H1 (cell line): ENCODE results near the gene RAP1GAP. TPM values are rescaled to one million over a fixed set of nuclear protein-coding genes. Genes with fewer than 3 reads are reported as not detected.

ENCODE experiments used
- CTCF ChIA-PET: fragments of 300-600 bp; sonication (Branson Sonifier 250); formaldehyde crosslinking; loops from one replicate; lab custom pipeline; 2021; ENCODE audit not compliant: partially characterized antibody; lab: Charles Lee
- POLR2A ChIA-PET: fragments of 300-600 bp; sonication (Branson Sonifier 250); formaldehyde crosslinking; loops from one replicate; lab custom pipeline; 2021; ENCODE audit warnings: inconsistent platforms; ENCODE audit not compliant: partially characterized antibody; lab: Charles Lee
- DNase-seq, 2 experiments: peaks; one replicate each; pipeline versions ENCODE4 v3.0.0 to v3.0.0-alpha.2; 2010 to 2022; ENCODE audit warnings: low spot score in 2 of 2, low read depth in 1 of 2, mixed read lengths in 1 of 2
- FAIRE-seq: peaks from 2 replicates; lab custom pipeline; 2011; peaks lifted over from hg19 to GRCh38; lab: Jason Lieb, UNC
- H2AFZ ChIP-seq: 2 replicates; pipeline ENCODE4 v1.8.1; 2012; ENCODE audit warnings: low read length, inconsistent platforms
- H2AK5ac ChIP-seq: 2 replicates; pipeline ENCODE4 v1.6.1; 2013; ENCODE audit warnings: low read depth, low read length
- H2BK120ac ChIP-seq: replicated peaks from 2 replicates; pipeline ENCODE3; 2013; ENCODE audit warnings: low read depth, low read length, inconsistent platforms
- H2BK12ac ChIP-seq: 2 replicates; pipeline ENCODE4 v1.6.1; 2013; ENCODE audit warnings: low read depth, low read length
- H2BK15ac ChIP-seq: 2 replicates; pipeline ENCODE4 v1.6.1; 2013; ENCODE audit warnings: low read length
- H2BK20ac ChIP-seq: 2 replicates; pipeline ENCODE4 v1.6.1; 2013; ENCODE audit warnings: low read length
- H2BK5ac ChIP-seq: 2 replicates; pipeline ENCODE4 v1.6.1; 2013; ENCODE audit warnings: low read depth, low read length
- H3K14ac ChIP-seq: 2 replicates; pipeline ENCODE4 v1.6.1; 2013; ENCODE audit warnings: inconsistent platforms; ENCODE audit not compliant: insufficient read length
- H3K18ac ChIP-seq: 2 replicates; pipeline ENCODE4 v1.6.1; 2013; ENCODE audit warnings: low read length; ENCODE audit errors: extremely low read depth
- H3K23ac ChIP-seq: 2 replicates; pipeline ENCODE4 v1.6.1; 2013; ENCODE audit warnings: inconsistent platforms; ENCODE audit not compliant: insufficient read length
- H3K23me2 ChIP-seq: 2 replicates; pipeline ENCODE4 v1.6.1; 2013; ENCODE audit warnings: low read depth, low read length
- H3K27ac ChIP-seq: 2 replicates; pipeline ENCODE4 v1.6.1; 2011; ENCODE audit warnings: low read depth, low read length, inconsistent platforms
- H3K27me3 ChIP-seq, 4 experiments: replicated peaks in 1 of 4; 1 replicate in 1 of 4; 2 replicates in 3 of 4; pipeline versions ENCODE4 v1.6.1 to v1.8.1; 2011 to 2013; ENCODE audit warnings: low read length in 3 of 4, mild to moderate bottlenecking in 3 of 4, inconsistent platforms in 2 of 4, mixed read lengths in 2 of 4, moderate library complexity in 1 of 4; ENCODE audit not compliant: control insufficient read depth in 3 of 4, insufficient read depth in 3 of 4; ENCODE audit errors: extremely low read depth in 1 of 4
- H3K36me3 ChIP-seq, 4 experiments: 2 replicates each; pipeline versions ENCODE4 v1.6.1 to v1.8.1; 2011 to 2013; ENCODE audit warnings: mild to moderate bottlenecking in 4 of 4, low read length in 3 of 4, moderate library complexity in 2 of 4, control low read depth in 1 of 4, inconsistent platforms in 1 of 4; ENCODE audit not compliant: insufficient read depth in 4 of 4, control insufficient read depth in 2 of 4
- H3K4ac ChIP-seq: replicated peaks from 2 replicates; pipeline ENCODE3; 2013; ENCODE audit warnings: low read length, low read depth, mixed read lengths, inconsistent platforms; ENCODE audit not compliant: insufficient read length
- H3K4me1 ChIP-seq, 4 experiments: replicated peaks in 1 of 4; 1 replicate in 1 of 4; 2 replicates in 3 of 4; pipeline versions ENCODE4 v1.6.1 to v1.8.1; 2011 to 2013; ENCODE audit warnings: low read length in 3 of 4, inconsistent platforms in 2 of 4, mixed read lengths in 1 of 4; ENCODE audit not compliant: insufficient read depth in 4 of 4, control insufficient read depth in 3 of 4
- H3K4me2 ChIP-seq, 2 experiments: 2 replicates each; pipeline versions ENCODE4 v1.6.1 to v1.8.1; 2011 to 2013; ENCODE audit warnings: low read depth in 2 of 2, low read length in 2 of 2, control low read depth in 1 of 2, inconsistent platforms in 1 of 2, mild to moderate bottlenecking in 1 of 2; ENCODE audit not compliant: insufficient read depth in 1 of 2
- H3K4me3 ChIP-seq, 4 experiments: fragments of 200-600, 300-600 bp in 1 of 4; sonication (generic), shearing (Covaris generic), sonication (Bioruptor Twin) in 1 of 4; 2 replicates each; pipeline versions ENCODE4 v1.5.1 to v1.8.1; 2011 to 2016; ENCODE audit warnings: low read length in 4 of 4, low read depth in 3 of 4, control low read depth in 2 of 4, inconsistent platforms in 2 of 4, mild to moderate bottlenecking in 2 of 4, mixed read lengths in 1 of 4, moderate library complexity in 1 of 4; ENCODE audit not compliant: insufficient read depth in 2 of 4; ENCODE audit errors: extremely low read depth in 1 of 4
- H3K56ac ChIP-seq: replicated peaks from 2 replicates; pipeline ENCODE3; 2013; ENCODE audit warnings: low read depth, mild to moderate bottlenecking, mixed read lengths, low read length, inconsistent platforms; ENCODE audit not compliant: insufficient read length
- H3K79me1 ChIP-seq: 2 replicates; pipeline ENCODE4 v1.6.1; 2013; ENCODE audit warnings: low read depth, low read length, control low read depth
- H3K79me2 ChIP-seq, 2 experiments: 2 replicates each; pipeline versions ENCODE4 v1.6.1 to v1.8.1; 2012 to 2013; ENCODE audit warnings: low read length in 2 of 2, mild to moderate bottlenecking in 2 of 2, inconsistent platforms in 1 of 2; ENCODE audit not compliant: insufficient read depth in 2 of 2, control insufficient read depth in 1 of 2
- H3K9ac ChIP-seq, 4 experiments: replicated peaks in 1 of 4; 1 replicate in 1 of 4; 2 replicates in 3 of 4; pipeline versions ENCODE4 v1.6.1 to v1.8.1; 2011 to 2013; ENCODE audit warnings: low read depth in 3 of 4, low read length in 3 of 4, control low read depth in 2 of 4, mild to moderate bottlenecking in 2 of 4, moderate library complexity in 2 of 4, inconsistent platforms in 1 of 4; ENCODE audit errors: extremely low read depth in 1 of 4
- H3K9me3 ChIP-seq, 2 experiments: 2 replicates each; pipeline versions ENCODE4 v1.6.1 to v1.8.1; 2012 to 2013; ENCODE audit warnings: mild to moderate bottlenecking in 2 of 2, moderate library complexity in 2 of 2, control low read depth in 1 of 2, inconsistent platforms in 1 of 2, low read depth in 1 of 2, low read length in 1 of 2, mixed read lengths in 1 of 2; ENCODE audit not compliant: insufficient read depth in 2 of 2
- H4K20me1 ChIP-seq, 2 experiments: replicated peaks in 1 of 2; 2 replicates each; pipeline versions ENCODE3 to v1.8.1; 2011 to 2013; ENCODE audit warnings: inconsistent platforms in 2 of 2, low read length in 2 of 2, mild to moderate bottlenecking in 1 of 2; ENCODE audit not compliant: insufficient read depth in 2 of 2, control insufficient read depth in 1 of 2
- H4K5ac ChIP-seq: 2 replicates; pipeline ENCODE4 v1.6.1; 2013; ENCODE audit warnings: low read length, low read depth, mixed read lengths, inconsistent platforms; ENCODE audit not compliant: insufficient read length
- H4K8ac ChIP-seq: 2 replicates; pipeline ENCODE4 v1.8.0; 2013; ENCODE audit warnings: mild to moderate bottlenecking, moderate library complexity, low read length, inconsistent platforms; ENCODE audit not compliant: insufficient read depth; ENCODE audit errors: extremely low read depth
- H4K91ac ChIP-seq: replicated peaks from 2 replicates; pipeline ENCODE3; 2013; ENCODE audit warnings: low read length, mixed read lengths, inconsistent platforms; ENCODE audit not compliant: insufficient read length
- HDAC2 ChIP-seq, 2 experiments: fragments of 300-600 bp in 1 of 2; sonication (generic) in 1 of 2; IDR thresholded peaks; 2 replicates each; pipeline ENCODE4 v1.6.1; 2011 to 2012; ENCODE audit warnings: low read depth in 2 of 2, low read length in 2 of 2, mild to moderate bottlenecking in 2 of 2, moderate library complexity in 2 of 2, borderline replicate concordance in 1 of 2, inconsistent platforms in 1 of 2
- KDM1A ChIP-seq: fragments of 200-600, 300-600 bp; sonication (generic); IDR thresholded peaks from 2 replicates; pipeline ENCODE4 v1.7.1; 2016; ENCODE audit warnings: mild to moderate bottlenecking, low read length, borderline replicate concordance
- RBBP5 ChIP-seq: IDR thresholded peaks from 2 replicates; pipeline ENCODE4 v1.7.1; 2012; ENCODE audit warnings: low read depth, mild to moderate bottlenecking, inconsistent platforms, low read length, moderate library complexity, borderline replicate concordance
- SIN3A ChIP-seq, 2 experiments: IDR thresholded peaks in 1 of 2; conservative IDR thresholded peaks in 1 of 2; 2 replicates each; pipeline ENCODE4 v1.6.1; 2011 to 2012; ENCODE audit warnings: low read length in 2 of 2, improper control_type of control experiment in 1 of 2, low read depth in 1 of 2, mild to moderate bottlenecking in 1 of 2
- WGBS, 2 experiments: shearing (Covaris generic) in 1 of 2; methylation state at CpG; one replicate each; pipeline versions ENCODE4 v1.1.6 to v1.1.7; 2013 to 2015; ENCODE audit warnings: low lambda C conversion rate in 2 of 2, mixed read lengths in 2 of 2, inconsistent platforms in 1 of 2, low coverage in 1 of 2, missing lambda C conversion rate in 1 of 2; ENCODE audit not compliant: insufficient replicate concordance in 2 of 2, insufficient coverage in 1 of 2, insufficient read length in 1 of 2; ENCODE audit errors: extremely low coverage in 1 of 2, missing lambda C conversion rate in 1 of 2; 5-methylcytosine and 5-hydroxymethylcytosine counted together
- polyA plus RNA-seq, 7 experiments: library from polyadenylated mRNA; depleted of rRNA in 3 of 7; stranded (reverse) in 5 of 7; unstranded in 2 of 7; fragments of >200 nt in 5 of 7; fragments of 200-250 nt in 2 of 7; gene quantifications; 1 replicate in 5 of 7; 2 replicates in 1 of 7; 4 replicates in 1 of 7; pipeline versions ENCODE4 v1.2.1 to v1.2.3, GENCODE V29; 2011 to 2013; ENCODE audit warnings: missing spikeins in 2 of 7, mixed read lengths in 2 of 7
- total RNA-seq: library from RNA; stranded (reverse); fragmentation: NEBNext Ultra II Directional; extraction: Animal tissue kit (Norgen Biotek cat#: 25700); gene quantifications from 2 replicates; pipeline ENCODE4 v1.2.1, GENCODE V29; 2021

Gene RAP1GAP
- total and polyA plus RNA-seq, 2 of the 8 experiments (the other 6 are each of a cell fraction or from before 2014, with no cell fraction given) = 8.4 TPM

- Histone ChIP-seq H2BK120ac (no peak overlapping the region), H3K56ac (no peak overlapping the region), H3K14ac (no peak overlapping the region), H2BK15ac (no peak overlapping the region), H2AFZ (peak overlapping the region; percentile 61; the same call in 1 of the 2 replicates), H3K27ac (no peak overlapping the region), H2AK5ac (0 out of 2 replicates have a peak overlapping the region, but pooled peaks have one; percentile 39), H3K4ac (no peak overlapping the region), H3K4me2 (peak overlapping the region; percentile 67 to 89), H2BK20ac (no peak overlapping the region), H3K4me1 (peaks cover 0 to 19% (median 9%) of the 10 kb centered on the region in 4 experiments; a peak in 6 of 7 replicates), H4K8ac (peak overlapping the region; percentile 7; the same call in 1 of the 2 replicates), H4K91ac (no peak overlapping the region), H2BK12ac (peak overlapping the region; percentile 39; the same call in 1 of the 2 replicates), H3K4me3 (peak overlapping the region; percentile 31 to 67 (median 44); a peak in 7 of 8 replicates), H3K23ac (no peak overlapping the region), H2BK5ac (no peak overlapping the region), H3K23me2 (peaks cover 7% of the 10 kb centered on the region; the same call in 1 of the 2 replicates), H3K27me3 (peaks cover 0 to 16% (median 8%) of the 10 kb centered on the region in 4 experiments; a peak in 3 of 7 replicates)
- DNase-seq (no peak), FAIRE-seq (no peak)
- CTCF ChIA-PET = interaction anchor here (0.8 to 0.9 kb wide), 2 partner anchors 12 to 29 kb away, joined by 3 to 4 read pairs; no protein-coding TSS in a partner anchor
- WGBS, 2 experiments = 21% methylated on average over 22 of the region's 39 CpGs; no CpG with 5 or more reads in 1 of the 2 experiments
- POLR2A ChIA-PET = interaction anchor here (0.8 to 1.1 kb wide), 4 partner anchors 14 to 799 kb away, joined by 3 to 4 read pairs (median 3); no protein-coding TSS in a partner anchor
- TF ChIP-seq RBBP5 (no peak), SIN3A (conservative IDR thresholded peaks at IDR 0.05 in 1 of 2, IDR thresholded peaks at IDR 0.05 in 1 of 2; ENCODE audit: low read depth in 1 of 2, low read length in 2 of 2) (0 out of 4 replicates have a peak, but pooled peaks of 1 of the 2 experiments have one; percentile 39), HDAC2 (IDR thresholded peaks at IDR 0.05; ENCODE audit: borderline replicate concordance in 1 of 2, low read depth in 2 of 2, low read length in 2 of 2) (peak in 1 of 2 experiments; percentile 80; a peak in 1 of 4 replicates), KDM1A (peak; percentile 96)
- TF ChIP-seq, all 59 proteins: peak for 3
- no peaks in the 10 kb centered on the region; the same call in 1 of the 2 replicates for H3K79me1 ChIP-seq
- no peaks in the 10 kb centered on the region for H3K9me3 ChIP-seq
- H3K36me3 ChIP-seq = no peaks in the 10 kb centered on the region
- peaks cover 0 to 2% of the 10 kb centered on the region in 2 experiments for H4K20me1 ChIP-seq
- no peaks in the 10 kb centered on the region for H3K79me2 ChIP-seq
- no peak overlapping the region for H4K5ac ChIP-seq
- peak overlapping the region; percentile 60 for H3K18ac ChIP-seq
- no peak overlapping the region for H3K9ac ChIP-seq
Measured at GRCh38 chr1:21652101-21652936, 16.8 kb downstream of the RAP1GAP start.
